A673 (cell line): ENCODE measurements around the gene LRP2. TPM values are rescaled to one million over a fixed set of nuclear protein-coding genes. Genes with fewer than 3 reads are reported as not detected.

Experiments
- BruUV-seq: library from RNA; stranded (reverse); fragments of 400-500 nt; replicated peaks from 2 replicates; lab custom pipeline; 2021; lab: Mats Ljungman, UMichigan
- CTCF ChIA-PET: fragments of 300-600 bp; sonication (Branson Sonifier 250); formaldehyde crosslinking; loops from one replicate; lab custom pipeline; 2022; ENCODE audit warnings: antibody characterized with exemption; lab: Charles Lee
- POLR2A ChIA-PET: fragments of 300-600 bp; sonication (Branson Sonifier 250); formaldehyde crosslinking; loops from one replicate; lab custom pipeline; 2022; ENCODE audit warnings: antibody characterized with exemption; ENCODE audit not compliant: low non-redundant PET; lab: Charles Lee
- DNase-seq: peaks from one replicate; pipeline ENCODE4 v3.0.0-alpha.2; 2015; ENCODE audit warnings: low spot score
- H3K27ac ChIP-seq: fragments of 200-600 bp; sonication (generic); 2 replicates; pipeline ENCODE4 v1.5.1; 2016; ENCODE audit warnings: mixed run types, low read depth, mild to moderate bottlenecking, mixed read lengths, antibody characterized with exemption, low read length; ENCODE audit not compliant: poor library complexity, severe bottlenecking
- H3K27me3 ChIP-seq: fragments of 200-600 bp; sonication (generic); replicated peaks from 2 replicates; pipeline ENCODE4 v1.6.1; 2017; ENCODE audit warnings: mixed run types, low read depth, mild to moderate bottlenecking, mixed read lengths, antibody characterized with exemption, low read length; ENCODE audit not compliant: insufficient read depth, poor library complexity
- H3K36me3 ChIP-seq: fragments of 200-600 bp; sonication (generic); 2 replicates; pipeline ENCODE4 v1.6.1; 2016; ENCODE audit warnings: mixed run types, mild to moderate bottlenecking, mixed read lengths, antibody characterized with exemption, low read length; ENCODE audit not compliant: insufficient read depth, poor library complexity, severe bottlenecking
- H3K4me1 ChIP-seq: fragments of 200-600 bp; sonication (generic); 2 replicates; pipeline ENCODE4 v1.6.1; 2017; ENCODE audit warnings: mixed run types, mild to moderate bottlenecking, mixed read lengths, antibody characterized with exemption, low read length; ENCODE audit not compliant: insufficient read depth, poor library complexity, severe bottlenecking
- H3K4me3 ChIP-seq: fragments of 200-600 bp; sonication (generic); 2 replicates; pipeline ENCODE4 v1.5.1; 2016; ENCODE audit warnings: low read depth, mixed run types, mild to moderate bottlenecking, mixed read lengths, low read length; ENCODE audit not compliant: poor library complexity, severe bottlenecking
- H3K9me3 ChIP-seq: fragments of 200-600 bp; sonication (generic); 2 replicates; pipeline ENCODE4 v1.6.1; 2016; ENCODE audit warnings: mixed run types, low read depth, mild to moderate bottlenecking, mixed read lengths, antibody characterized with exemption, low read length; ENCODE audit not compliant: poor library complexity, severe bottlenecking
- CTCF ChIP-seq: fragments of 300-800, 200-600 bp; sonication (generic); conservative IDR thresholded peaks from 2 replicates; pipeline ENCODE4 v1.5.1; 2017; ENCODE audit warnings: low read depth, mild to moderate bottlenecking, antibody characterized with exemption, low read length, moderate library complexity, mixed read lengths
- EZH2 ChIP-seq: fragments of 200-600 bp; sonication (generic); IDR thresholded peaks from 2 replicates; pipeline ENCODE4 v1.6.1; 2017; ENCODE audit warnings: borderline replicate concordance, low read depth, mild to moderate bottlenecking, mixed read lengths, antibody characterized with exemption, low read length; ENCODE audit not compliant: poor library complexity, severe bottlenecking
- intact Hi-C: fragments of 100-400 bp; cut with micrococcal nuclease; formaldehyde crosslinking; loops from one replicate; pipeline ENCODE4 v1.10.0; 2022; ENCODE audit not compliant: unreplicated experiment
- total RNA-seq: library from RNA; stranded (reverse); gene quantifications from 2 replicates; pipeline ENCODE4 v1.2.3, GENCODE V29; 2021

LRP2 gene
- total RNA-seq, 1 experiment from 2014 or later = 0.26 TPM

- CTCF ChIA-PET = no interaction called here
- no TSS peak for BruUV-seq
- Histone ChIP-seq H3K36me3 (no peaks in the 10 kb centered on the region), H3K9me3 (no peaks in the 10 kb centered on the region), H3K27ac (no peak overlapping the region), H3K27me3 (peaks cover 45% of the 10 kb centered on the region), H3K4me3 (no peak overlapping the region), H3K4me1 (no peaks in the 10 kb centered on the region)
- no peak for TF ChIP-seq CTCF
- TF ChIP-seq EZH2 = no peak
- no peak for DNase-seq
- intact Hi-C loops = no loop called here
- POLR2A ChIA-PET = no interaction called here
These were observed 10.2 kb upstream of the LRP2 start for GRCh38 chr2:169372561-169372960.

- no peak for DNase-seq
- no peak overlapping the region for H3K27ac ChIP-seq
- H3K9me3 ChIP-seq = no peaks in the 10 kb centered on the region
- no peaks in the 10 kb centered on the region for H3K36me3 ChIP-seq
- peaks cover 31% of the 10 kb centered on the region for H3K4me1 ChIP-seq
- ChIA-PET POLR2A (no interaction called here), CTCF (no interaction called here)
- no peak overlapping the region for H3K4me3 ChIP-seq
- no peak for TF ChIP-seq CTCF
- TF ChIP-seq EZH2 = no peak
- BruUV-seq = no TSS peak
- H3K27me3 ChIP-seq = peaks cover 63% of the 10 kb centered on the region
- intact Hi-C loops = no loop called here
These were observed 3.7 kb upstream of the LRP2 start for GRCh38 chr2:169366066-169366465.

GRCh38 chr2:169365029-169365480 is 2.7 kb upstream of the LRP2 start:
- BruUV-seq = no TSS peak
- TF ChIP-seq CTCF (no peak), EZH2 (no peak)
- Histone ChIP-seq H3K9me3 (no peaks in the 10 kb centered on the region), H3K4me3 (peak overlapping the region; percentile 40), H3K27me3 (peaks cover 67% of the 10 kb centered on the region), H3K4me1 (peaks cover 31% of the 10 kb centered on the region), H3K36me3 (no peaks in the 10 kb centered on the region), H3K27ac (no peak overlapping the region)
- ChIA-PET POLR2A (no interaction called here), CTCF (no interaction called here)
- intact Hi-C loops = no loop called here
- no peak for DNase-seq
